Activated CD4-positive, alpha-beta T cell treated with anti-CD3 and anti-CD28 coated beads for 24 hours (primary cell): ENCODE data around the gene HSPE1.
"Not testable (repeated sequence)": the region's sequence is repeated elsewhere in the genome, so short reads cannot be mapped to it uniquely, and the experiment has no call there.

Experiments used
- DNase-seq, 2 donors: peaks; one replicate each; pipeline ENCODE4 v3.0.0-alpha.2; 2020; ENCODE audit warnings: low read depth in 2 of 2

HSPE1 gene

DNA sequence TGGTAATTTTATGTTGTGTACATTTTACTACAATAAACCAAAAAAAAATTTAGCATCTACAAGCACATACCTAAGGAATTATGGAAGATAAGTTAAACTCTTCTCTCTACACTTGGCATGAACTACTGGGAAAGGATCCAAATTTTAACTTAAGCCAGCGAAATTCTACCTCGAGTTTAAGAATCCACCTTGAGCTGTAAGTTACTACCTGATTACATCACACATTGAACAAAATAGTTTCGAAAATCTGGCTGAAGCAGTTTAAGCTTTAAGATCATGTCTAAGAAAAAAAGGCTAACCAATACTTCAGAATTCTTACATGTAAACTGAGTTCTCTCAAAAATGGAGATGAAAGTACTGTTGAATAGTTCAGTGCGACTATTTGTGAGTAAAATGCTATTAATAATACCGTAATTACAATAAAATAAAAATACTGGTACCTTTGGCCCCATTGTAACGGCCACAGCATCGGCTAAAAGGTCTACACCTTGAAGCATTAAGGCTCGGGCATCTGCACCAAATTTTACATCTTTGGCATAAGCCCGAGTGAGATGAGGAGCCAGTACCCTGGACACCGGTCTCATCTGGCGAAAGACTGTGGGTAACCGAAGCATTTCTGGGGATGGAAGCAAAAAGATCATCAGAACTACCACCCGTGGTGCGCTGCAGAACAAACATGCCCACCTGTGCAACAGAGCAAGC lies 1.8 kb upstream of the HSPE1 start:
- no peak for DNase-seq

DNA sequence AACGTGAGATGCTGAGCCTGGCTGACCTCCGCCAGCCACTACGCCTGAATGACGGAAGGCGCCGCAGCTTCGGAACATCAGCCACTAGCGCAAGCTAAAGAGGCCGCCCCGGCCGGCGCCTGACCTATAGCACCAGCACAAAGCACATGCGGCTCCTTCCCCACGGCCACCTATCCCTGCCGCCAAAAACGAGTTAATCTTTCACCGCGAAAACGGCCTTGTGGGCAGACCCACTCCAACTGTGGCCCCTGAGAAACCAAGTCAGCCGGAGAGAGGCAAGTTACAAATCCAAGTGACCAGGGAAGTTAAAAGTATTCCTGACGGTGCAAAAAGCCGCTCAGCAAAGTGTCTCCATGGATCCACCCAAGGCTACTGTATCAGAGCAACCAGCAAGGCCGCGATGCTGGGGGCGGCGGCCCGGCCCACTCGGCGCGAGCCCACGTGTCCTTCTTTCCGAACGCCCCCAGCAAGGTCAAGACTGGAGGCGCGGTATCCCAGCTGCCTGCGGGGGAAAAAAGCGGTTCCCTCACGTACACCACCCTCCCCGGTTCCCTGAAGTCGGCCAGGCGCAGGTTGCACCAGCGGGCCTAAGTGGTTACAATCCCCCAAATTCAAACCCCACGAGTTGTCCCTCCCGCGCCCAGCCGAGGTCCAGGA lies 1.1 kb upstream of the HSPE1 start:
- peak in 1 of 2 donors; percentile 48 for DNase-seq

DNA sequence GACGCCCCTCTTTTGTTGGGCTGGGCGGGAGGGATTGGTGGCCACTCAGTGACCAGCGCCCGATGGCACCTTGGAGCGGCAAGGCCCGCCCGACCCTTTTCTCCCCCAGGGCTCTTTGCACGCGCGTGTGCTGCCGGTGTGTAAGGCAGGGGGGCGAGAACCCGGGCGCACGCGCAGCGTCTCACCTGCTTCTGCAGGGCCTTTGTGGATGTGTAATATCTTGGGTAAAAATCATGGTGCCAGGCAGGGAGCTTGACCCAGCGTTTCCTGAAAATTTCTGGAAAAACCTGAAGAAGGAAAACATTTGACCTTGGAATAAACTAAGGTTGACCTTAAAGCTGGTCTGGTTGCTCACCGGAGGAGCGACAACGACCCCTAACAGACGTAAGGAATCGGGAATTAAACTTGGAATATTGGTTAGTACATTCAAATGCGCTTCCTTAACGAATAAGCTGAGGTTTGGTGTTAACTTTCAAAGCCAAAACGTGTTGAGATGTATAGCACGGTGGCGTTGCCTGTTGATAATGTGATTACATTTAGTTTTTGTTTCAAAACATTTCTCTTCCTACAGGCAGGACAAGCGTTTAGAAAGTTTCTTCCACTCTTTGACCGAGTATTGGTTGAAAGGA lies 438 bp downstream of the HSPE1 start:
- peak in 1 of 2 donors; percentile 24 for DNase-seq

DNA sequence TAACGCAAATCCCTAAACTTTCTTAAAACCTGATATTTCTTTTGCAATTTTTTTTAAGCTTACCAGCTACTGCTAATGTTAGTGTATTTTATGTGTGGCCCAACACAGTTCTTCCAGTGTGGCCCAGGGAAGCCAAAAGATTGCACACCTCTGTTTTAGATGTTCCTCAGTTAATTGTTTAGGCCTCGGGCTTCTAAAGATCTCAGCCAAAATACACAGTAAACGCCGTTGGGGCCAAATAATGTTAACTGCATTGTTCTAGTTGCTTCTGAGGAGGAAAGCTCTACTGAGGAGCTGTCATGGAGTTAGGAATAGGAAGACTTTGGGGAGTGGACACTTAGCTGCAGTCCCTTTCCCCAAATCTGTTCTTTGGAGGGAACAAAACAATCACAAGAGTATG lies 2.0 kb downstream of the HSPE1 start:
- no peak for DNase-seq

DNA sequence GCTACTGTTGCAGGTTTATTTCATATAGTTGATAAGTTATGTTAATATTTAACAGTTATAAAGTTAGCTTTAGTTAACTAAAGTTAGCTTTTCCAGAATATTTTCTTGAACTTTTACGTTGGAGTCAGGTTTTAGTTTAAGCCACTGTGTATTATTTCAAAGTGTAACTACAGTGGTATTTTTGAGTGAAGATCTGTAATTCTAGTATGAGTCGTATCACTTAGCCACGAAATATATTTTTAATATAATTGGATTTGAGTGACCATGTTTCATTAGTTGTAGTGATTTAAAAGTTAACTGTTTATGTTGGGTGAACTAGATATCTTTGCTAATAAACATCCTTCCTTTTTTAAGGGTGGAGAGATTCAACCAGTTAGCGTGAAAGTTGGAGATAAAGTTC lies 2.5 kb downstream of the HSPE1 start:
- DNase-seq, result no peak

DNA sequence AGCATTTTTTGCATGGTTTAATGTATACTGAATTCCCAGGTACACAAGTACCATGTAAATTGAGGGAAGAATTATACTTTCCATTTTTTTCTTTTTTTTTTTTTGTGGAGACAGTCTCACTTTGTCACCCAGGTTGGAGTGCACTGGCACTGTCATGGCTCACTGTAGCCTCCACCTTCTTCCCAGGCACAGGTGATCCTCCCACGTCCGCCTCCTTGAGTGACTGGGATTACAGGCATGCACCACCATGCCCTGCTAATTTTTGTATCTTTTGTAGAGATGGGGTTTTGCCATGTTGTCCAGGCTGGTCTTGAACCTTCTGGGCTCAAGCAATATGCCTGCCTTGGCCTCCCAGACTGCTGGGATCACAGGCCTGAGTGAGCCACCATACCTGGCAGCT lies 3.8 kb downstream of the HSPE1 start:
- DNase-seq, result no peak

DNA sequence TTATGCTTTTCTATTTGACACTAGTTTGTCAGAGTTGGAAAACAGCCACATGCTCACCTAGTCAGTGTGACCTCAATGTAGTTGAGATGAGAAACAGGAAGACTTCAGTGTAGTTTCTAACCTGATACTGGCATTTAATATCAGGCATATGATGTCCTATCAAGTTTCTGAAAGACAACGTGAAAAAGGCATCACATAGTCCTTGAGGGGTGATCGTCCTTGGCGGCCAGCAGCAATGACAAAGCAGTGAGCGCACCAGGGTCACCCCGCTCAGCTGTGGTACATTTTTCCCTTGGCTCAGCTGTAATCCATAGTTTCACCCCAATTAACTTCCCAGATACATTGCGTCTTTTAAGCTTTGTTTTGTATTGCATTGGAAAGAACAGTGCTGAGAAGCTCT lies 4.3 kb downstream of the HSPE1 start:
- DNase-seq, result no peak

DNA sequence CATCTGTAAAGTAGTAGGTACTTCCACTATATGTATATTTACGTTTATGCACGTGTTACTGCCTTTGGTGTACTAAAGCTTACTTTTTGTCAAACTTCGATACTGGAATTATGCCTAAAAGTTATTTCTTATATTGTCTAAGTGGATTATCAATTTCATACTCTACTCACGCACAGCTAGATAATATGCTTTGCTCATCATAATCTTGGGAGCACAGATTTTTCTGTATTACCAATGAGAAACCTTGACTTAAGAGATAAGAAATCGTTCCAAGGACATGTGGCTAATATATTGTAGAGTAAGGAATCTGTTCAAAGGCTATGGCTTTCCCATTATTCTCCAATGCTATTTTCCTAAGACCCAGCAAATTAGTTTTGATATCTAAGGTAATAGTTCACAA lies 6.5 kb downstream of the HSPE1 start:
- no peak for DNase-seq

DNA sequence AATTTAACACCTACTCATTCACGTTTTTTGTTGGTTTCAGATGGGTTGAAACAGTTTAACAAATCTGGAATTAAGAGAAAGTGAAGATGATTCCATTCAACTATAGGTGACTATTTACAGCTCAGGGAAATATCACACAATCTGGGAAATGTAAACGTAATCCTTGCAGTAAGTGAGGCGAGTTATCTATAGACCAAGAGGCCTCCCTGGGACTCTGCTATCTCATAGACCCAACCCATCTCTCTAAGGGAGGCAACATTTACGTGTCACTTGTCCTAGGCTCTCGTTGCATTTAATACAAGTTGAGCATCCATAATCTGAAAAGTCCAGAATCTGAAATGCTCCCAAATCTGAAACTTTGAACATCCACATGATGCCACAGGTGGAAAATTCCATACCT lies 13.7 kb downstream of the HSPE1 start:
- DNase-seq, result no peak

DNA sequence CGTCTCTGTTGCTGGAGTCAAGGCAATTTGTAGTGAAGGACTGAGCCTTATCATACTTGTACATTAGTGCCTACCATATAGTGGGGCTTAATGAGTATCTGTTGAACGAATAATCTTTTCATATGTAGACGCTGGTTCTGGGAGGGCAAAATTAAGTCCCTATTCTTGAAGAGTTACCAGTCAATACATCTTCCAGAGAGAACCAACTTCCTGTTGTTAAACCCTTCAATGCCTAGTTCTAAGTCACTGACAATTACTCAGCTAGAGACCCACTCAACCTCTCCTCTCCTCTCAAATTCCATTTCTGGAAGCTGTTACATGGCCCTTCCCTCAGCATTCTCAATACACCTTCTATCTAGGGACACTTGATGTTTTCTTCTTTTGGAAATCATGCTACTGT lies 14.6 kb downstream of the HSPE1 start:
- no peak for DNase-seq

DNA sequence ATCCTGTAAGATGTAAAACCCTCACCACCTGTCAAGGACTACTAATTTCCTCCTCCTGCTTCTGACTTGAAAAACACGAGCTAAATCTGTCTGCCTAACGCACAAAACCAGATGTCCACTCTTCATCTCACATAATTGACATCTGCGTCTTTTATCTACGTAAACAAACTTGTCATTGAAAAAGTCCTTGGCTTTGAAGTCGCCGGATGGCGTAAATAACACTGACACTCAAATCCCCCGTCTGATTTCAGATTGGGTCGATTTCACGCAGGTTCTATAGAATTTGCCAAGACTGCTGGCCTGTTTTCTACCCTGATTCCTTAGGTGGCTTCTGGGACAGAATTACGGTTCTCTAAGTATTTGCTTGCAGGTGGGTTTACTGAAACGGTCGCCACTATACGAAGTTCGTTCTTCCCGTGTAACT lies 15.1 kb downstream of the HSPE1 start:
- no peak for DNase-seq

DNA sequence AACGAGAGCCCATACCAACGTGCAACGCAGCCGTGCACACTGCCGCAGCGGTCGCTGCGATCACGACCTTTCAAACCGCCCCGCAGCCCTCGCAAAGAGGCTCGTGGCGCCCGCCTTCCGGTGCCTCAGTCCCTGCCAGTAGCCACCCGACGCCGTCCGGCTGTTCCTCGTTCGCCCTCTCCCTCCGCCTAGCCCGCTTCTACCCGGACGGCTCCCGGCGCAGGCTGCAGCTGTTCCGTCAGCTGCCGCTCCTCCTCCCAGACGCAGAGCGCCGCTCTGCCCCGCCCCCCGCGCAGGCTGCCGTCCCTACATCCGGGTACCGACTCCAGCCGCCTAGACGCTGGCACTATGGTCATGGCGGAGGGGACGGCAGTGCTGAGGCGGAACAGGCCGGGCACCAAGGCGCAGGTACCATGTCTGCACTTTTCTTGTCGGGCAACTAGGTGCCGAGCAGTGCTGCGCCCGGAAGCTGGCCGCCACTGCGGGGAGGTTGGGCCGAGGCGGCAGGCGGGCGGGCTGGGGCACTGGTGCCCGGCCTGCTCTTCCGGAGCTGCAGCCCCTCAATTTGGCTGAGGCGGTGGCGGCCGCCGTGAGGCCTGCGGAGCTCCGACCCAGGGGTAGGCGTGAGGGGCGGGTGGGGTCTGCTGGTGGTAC lies 15.7 kb downstream of the HSPE1 start, which contains the start of gene MOB4:
Gene MOB4 (plus strand): TSS at position 328 of the 654 bp plus-strand sequence. CDS start 21 bp downstream, at position 349.
- DNase-seq, result peak; percentile 91 to 92

DNA sequence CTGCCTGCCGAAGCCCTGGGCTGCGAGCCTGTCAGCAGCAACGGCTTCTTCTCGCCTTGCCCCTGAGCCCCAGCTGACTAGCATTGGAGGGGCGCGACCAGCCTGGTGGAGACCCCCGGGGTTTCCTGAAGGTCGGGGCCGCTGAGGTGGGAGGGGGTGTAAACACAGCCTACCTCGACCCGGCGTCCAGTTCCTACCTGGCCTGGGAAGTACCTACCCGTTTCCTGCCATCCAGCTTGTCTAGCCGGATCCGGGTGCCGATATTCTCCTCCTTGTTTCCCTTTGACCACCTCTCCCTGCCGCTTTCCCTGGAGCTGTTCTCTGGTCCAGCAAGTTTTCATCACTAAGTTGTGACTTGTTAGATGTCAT lies 16.2 kb downstream of the HSPE1 start:
- DNase-seq, result no peak

DNA sequence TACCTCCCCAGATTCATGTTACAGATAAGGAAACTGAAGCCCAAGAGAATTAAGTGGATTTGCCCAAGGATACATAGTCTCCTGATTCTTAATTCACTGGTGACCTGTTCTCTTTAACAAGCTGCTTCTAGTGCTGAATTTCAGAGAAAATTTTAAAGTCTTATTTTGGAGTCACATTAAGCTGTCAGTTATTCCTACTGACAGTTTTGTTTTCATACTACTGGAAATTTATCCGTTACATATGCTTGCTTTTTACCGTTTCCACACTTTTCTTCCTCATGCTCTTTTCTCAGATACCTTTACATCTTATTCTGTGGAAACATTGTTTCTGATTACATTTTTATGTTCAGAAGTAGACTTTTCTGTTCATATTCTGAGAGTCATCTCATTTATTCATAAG lies 17.0 kb downstream of the HSPE1 start:
- DNase-seq, result no peak

DNA sequence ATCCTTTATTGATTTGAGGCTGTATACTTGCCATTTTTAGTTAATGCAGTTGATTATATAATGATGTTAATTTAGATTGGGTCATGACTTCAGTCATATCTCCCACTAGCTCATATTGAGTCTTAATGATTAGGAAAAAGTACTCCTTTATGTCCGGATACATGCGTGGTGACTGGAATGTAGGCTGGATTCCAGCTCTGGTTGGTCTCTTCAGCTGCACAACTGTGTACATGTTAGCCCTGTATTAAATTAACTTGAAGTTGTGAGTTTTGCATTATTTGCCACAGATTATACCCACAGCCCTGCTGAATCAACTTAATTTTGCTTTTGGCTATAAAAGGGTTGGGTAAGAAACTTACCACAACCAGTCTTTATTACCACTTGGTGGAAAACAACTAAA lies 38.2 kb downstream of the HSPE1 start:
- no peak for DNase-seq

DNA sequence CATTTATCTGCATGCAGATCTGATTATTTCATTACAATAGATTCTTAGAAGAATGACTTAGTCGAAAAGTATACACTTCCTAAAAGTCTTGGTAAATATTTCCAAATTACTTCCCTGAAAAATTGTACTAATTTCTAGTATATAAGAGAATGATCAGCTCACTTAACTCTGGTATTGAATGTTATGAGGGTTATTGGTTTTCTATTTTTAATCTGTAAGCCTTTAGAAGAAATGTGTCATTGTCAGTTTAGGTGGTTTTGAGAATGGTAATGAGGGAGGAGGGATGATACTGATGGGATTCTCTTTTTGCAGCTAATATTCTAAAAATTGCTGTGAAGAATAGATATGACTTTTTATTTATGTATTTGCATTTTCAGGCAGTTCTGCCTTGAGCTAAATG lies 39.6 kb downstream of the HSPE1 start:
- no peak for DNase-seq

DNA sequence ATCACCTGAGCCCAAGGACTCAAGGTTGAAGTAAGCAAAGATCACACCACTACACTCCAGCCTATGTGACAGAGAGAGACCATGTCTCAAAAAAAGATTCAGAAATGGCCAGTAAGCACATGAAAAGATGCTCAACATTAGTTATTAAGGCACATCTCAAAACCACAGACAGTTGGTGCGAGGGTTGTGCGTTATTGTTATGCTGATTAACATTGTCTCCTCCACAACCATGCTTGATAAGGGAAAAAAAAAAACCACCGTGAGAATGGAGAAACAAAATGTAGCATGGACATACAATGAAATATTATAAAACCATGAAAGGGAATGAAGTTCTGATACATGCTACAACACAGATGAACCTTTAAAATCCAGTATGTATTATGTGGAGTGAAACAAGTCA lies 43.0 kb downstream of the HSPE1 start:
- no peak for DNase-seq

DNA sequence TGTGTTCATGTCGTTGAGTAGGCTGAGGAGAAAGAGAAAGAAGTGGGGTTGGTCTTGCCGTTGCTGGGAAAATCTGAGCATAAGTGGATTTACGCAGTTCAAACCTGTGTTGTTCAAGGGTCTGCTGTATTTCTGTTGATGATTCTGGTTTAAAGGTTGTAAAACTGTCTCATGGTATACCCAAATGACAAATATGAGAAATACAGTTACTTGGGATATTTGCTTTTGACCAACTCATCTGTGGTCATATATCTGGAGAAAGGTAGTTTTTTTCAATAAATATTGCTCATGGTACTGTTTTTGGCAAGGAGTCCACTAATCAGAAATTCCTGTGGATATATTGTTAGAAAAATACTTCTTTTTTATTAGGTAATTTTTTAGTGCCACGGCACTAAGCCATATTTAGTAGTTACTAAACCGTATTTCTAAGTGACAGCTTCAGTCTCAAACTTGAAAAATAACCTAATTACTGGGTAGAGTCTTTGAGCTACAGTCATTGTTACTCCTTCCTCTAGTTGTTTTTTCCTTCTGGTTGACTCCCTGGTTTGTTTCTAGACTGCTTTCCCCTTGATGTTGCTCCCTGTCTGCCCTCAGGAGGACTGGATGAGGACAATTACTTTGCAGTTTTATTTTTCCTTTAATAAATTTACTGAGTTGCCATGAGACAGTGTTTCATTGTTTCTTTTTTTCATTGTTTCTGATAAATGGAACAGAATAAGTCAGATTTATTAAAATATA lies 47.2 kb downstream of the HSPE1 start:
- no peak for DNase-seq

DNA sequence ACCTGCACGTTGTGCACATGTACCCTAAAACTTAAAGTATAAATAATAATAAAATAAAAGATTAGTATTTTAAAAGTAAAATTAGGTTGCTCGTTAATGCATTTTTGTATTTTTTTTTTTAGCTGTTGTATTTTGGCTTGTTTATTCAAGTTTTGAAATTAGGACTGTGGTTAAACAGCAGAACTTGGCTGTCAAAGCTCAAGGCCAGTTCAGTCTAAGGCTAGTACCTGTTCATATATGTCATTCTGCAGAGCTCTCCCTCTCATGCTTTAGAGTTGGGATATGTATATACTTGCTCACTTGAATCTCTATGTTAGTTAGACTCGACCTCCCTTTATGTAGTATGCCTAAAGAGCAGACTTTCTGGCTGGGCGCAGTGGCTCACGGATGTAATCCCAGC lies 48.4 kb downstream of the HSPE1 start:
- DNase-seq, result no peak

DNA sequence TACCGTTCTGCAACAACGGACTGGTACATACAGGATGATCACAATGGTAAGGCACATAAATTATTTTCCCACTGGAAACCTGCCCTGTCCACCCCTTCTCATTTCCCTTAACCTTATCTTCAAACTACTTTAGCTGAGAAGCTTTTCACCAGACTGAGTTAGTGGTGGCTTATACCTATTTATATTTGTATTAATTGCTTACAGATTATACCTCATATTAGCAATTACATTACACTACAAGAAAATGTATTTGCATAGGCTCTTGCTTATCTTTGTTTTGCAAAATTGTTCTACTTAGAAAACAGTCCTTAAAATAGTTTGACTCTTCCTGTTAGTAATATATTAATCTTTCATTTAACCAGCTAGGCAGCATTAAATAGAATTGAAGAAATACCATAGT lies 51.1 kb downstream of the HSPE1 start:
- DNase-seq, result not testable (repeated sequence)
